CD4-positive, alpha-beta T cell (primary cell): ENCODE measurements around the gene SNX24. TPM values are rescaled to one million over a fixed set of nuclear protein-coding genes. Genes with fewer than 3 reads are reported as not detected.

Experiments
- ATAC-seq: fragments of 200-7000 bp; cut with Tn5 transposase; one replicate; pipeline ENCODE4 v1.10.0; 2022; ENCODE audit warnings: mild to moderate bottlenecking; ENCODE audit not compliant: poor library complexity
- CTCF ChIA-PET: fragments of 350-600 bp; sonication (Branson Sonifier 250); formaldehyde crosslinking; loops from one replicate; lab custom pipeline; 2021; ENCODE audit warnings: antibody characterized with exemption, inconsistent platforms; lab: Charles Lee
- POLR2A ChIA-PET: fragments of 350-600 bp; sonication (Branson Sonifier 250); formaldehyde crosslinking; loops from one replicate; lab custom pipeline; 2021; ENCODE audit warnings: antibody characterized with exemption, inconsistent platforms; lab: Charles Lee
- DNase-seq, 14 experiments: peaks; one replicate each; pipeline ENCODE4 v3.0.0-alpha.2; 2013 to 2020; ENCODE audit warnings: mixed read lengths in 2 of 14
- H3K27ac ChIP-seq, 2 donors: one replicate each; pipeline versions ENCODE4 v1.5.1 to v1.7.0; 2013; ENCODE audit warnings: low read length in 2 of 2, low read depth in 1 of 2, mild to moderate bottlenecking in 1 of 2
- H3K27me3 ChIP-seq, 2 experiments: 1 replicate in 1 of 2; 2 replicates in 1 of 2; pipeline versions ENCODE4 v1.6.1 to v1.7.0; 2013; ENCODE audit warnings: low read length in 2 of 2, control low read depth in 1 of 2, mild to moderate bottlenecking in 1 of 2, moderate library complexity in 1 of 2; ENCODE audit not compliant: insufficient read depth in 2 of 2, control insufficient read depth in 1 of 2
- H3K36me3 ChIP-seq: one replicate; pipeline ENCODE4 v1.6.1; 2013; ENCODE audit warnings: low read length, control low read depth; ENCODE audit not compliant: insufficient read depth
- H3K4me1 ChIP-seq: one replicate; pipeline ENCODE4 v1.6.1; 2013; ENCODE audit warnings: low read length, control low read depth; ENCODE audit not compliant: insufficient read depth
- H3K4me3 ChIP-seq: one replicate; pipeline ENCODE4 v1.5.1; 2013; ENCODE audit warnings: mild to moderate bottlenecking, low read length, moderate library complexity
- H3K9me3 ChIP-seq, 2 experiments: 1 replicate in 1 of 2; 2 replicates in 1 of 2; pipeline versions ENCODE4 v1.6.1 to v1.7.0; 2013; ENCODE audit warnings: low read length in 2 of 2, mild to moderate bottlenecking in 2 of 2, control low read depth in 1 of 2, moderate library complexity in 1 of 2; ENCODE audit not compliant: control insufficient read depth in 1 of 2, insufficient read depth in 1 of 2
- H3K27ac Mint-ChIP-seq: one replicate; pipeline ENCODE4 v1.8.0; 2020; ENCODE audit warnings: mixed read lengths
- H3K27me3 Mint-ChIP-seq: one replicate; pipeline ENCODE4 v1.8.0; 2021; ENCODE audit warnings: mixed read lengths
- H3K36me3 Mint-ChIP-seq: one replicate; pipeline ENCODE4 v1.8.0; 2021; ENCODE audit warnings: low read depth, mixed read lengths
- H3K4me1 Mint-ChIP-seq: one replicate; pipeline ENCODE4 v1.8.0; 2021; ENCODE audit warnings: low read depth, mixed read lengths
- H3K4me3 Mint-ChIP-seq: one replicate; pipeline ENCODE4 v1.8.0; 2020; ENCODE audit warnings: mild to moderate bottlenecking, mixed read lengths
- H3K9me3 Mint-ChIP-seq: one replicate; pipeline ENCODE4 v1.8.0; 2020; ENCODE audit warnings: mixed read lengths
- intact Hi-C, 2 experiments: fragments of 100-400 bp; cut with DNase I in 1 of 2; cut with micrococcal nuclease in 1 of 2; formaldehyde crosslinking; loops; one replicate each; pipeline versions ENCODE4 v1.15.1 to v1.9.0; 2023 to 2025; cut with DNase I, micrococcal nuclease
- total RNA-seq, 174 experiments: library from RNA in 2 of 174; stranded (reverse) in 2 of 174; gene quantifications; one replicate each; pipeline ENCODE4 v1.2.3 and lab custom pipeline; 2021 to 2026
- TF ChIP-seq, protein P1 (sequence below): fragments of 200-600 bp; IDR thresholded peaks from one replicate; pipeline ENCODE4 v1.8.0; 2022; ENCODE audit warnings: antibody characterized with exemption, mild to moderate bottlenecking

SNX24 gene
- total RNA-seq, 2 experiments from 2014 or later: 2.3 to 3.0 TPM

DNA sequence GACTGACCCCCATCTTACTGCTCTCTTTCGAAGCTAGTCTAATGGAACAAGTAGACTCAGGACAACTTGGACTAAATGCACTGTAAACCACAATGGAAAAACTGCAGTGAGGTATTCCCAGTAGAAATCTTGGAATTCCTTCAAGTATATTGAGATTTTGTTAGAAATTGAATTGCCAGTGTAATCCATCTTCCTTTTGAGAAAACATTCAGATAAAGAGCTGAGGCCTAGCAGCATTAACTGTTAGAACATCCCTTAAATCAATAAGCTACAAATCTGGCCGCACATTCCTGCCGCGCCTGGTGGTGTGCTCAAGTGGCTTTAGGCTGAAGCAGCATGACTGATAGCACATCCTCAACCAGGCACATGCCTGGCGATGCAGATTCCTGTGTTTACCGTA is 161.8 kb downstream of the SNX24 start:
- Histone ChIP-seq H3K36me3 (no peaks in the 10 kb centered on the region), H3K27ac (no peak overlapping the region), H3K27me3 (no peaks in the 10 kb centered on the region), H3K4me1 (no peaks in the 10 kb centered on the region), H3K9me3 (no peaks in the 10 kb centered on the region), H3K4me3 (no peak overlapping the region)
- no peaks in the 10 kb centered on the region for H3K9me3 Mint-ChIP-seq
- H3K4me3 Mint-ChIP-seq: no peak overlapping the region
- POLR2A ChIA-PET: no interaction called here
- H3K4me1 Mint-ChIP-seq: no peaks in the 10 kb centered on the region
- DNase-seq (no peak), ATAC-seq (no peak)
- intact Hi-C loops: no loop called here
- no peaks in the 10 kb centered on the region for H3K27me3 Mint-ChIP-seq
- TF ChIP-seq, protein P1, sequence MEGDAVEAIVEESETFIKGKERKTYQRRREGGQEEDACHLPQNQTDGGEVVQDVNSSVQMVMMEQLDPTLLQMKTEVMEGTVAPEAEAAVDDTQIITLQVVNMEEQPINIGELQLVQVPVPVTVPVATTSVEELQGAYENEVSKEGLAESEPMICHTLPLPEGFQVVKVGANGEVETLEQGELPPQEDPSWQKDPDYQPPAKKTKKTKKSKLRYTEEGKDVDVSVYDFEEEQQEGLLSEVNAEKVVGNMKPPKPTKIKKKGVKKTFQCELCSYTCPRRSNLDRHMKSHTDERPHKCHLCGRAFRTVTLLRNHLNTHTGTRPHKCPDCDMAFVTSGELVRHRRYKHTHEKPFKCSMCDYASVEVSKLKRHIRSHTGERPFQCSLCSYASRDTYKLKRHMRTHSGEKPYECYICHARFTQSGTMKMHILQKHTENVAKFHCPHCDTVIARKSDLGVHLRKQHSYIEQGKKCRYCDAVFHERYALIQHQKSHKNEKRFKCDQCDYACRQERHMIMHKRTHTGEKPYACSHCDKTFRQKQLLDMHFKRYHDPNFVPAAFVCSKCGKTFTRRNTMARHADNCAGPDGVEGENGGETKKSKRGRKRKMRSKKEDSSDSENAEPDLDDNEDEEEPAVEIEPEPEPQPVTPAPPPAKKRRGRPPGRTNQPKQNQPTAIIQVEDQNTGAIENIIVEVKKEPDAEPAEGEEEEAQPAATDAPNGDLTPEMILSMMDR: no peak
- no peak overlapping the region for H3K27ac Mint-ChIP-seq
- CTCF ChIA-PET: no interaction called here
- H3K36me3 Mint-ChIP-seq: no peaks in the 10 kb centered on the region

DNA sequence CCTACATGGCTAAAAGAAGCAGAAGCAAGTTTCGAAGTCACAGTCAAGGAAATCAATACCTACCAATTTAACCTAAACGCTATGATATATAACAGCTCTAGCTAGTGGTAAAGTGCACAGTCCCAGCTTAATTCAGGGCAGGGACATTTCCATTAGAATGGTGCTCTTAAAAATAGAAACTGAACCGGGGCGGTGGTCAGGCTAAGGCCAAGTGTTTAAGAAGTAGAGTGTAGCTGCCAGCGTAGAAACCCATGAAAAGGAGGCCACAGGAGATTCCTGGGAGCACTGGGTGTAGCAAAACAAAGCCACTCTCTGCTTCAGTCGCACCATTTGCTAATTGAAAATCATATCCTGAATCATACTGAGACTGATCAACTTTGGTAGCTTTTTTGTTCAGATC is 162.3 kb downstream of the SNX24 start:
- Histone ChIP-seq H3K4me3 (no peak overlapping the region), H3K27me3 (peaks cover 0 to under 1% of the 10 kb centered on the region in 2 experiments), H3K36me3 (no peaks in the 10 kb centered on the region), H3K4me1 (no peaks in the 10 kb centered on the region), H3K27ac (no peak overlapping the region), H3K9me3 (no peaks in the 10 kb centered on the region)
- POLR2A ChIA-PET: no interaction called here
- H3K4me3 Mint-ChIP-seq: no peak overlapping the region
- H3K4me1 Mint-ChIP-seq: no peaks in the 10 kb centered on the region
- no peaks in the 10 kb centered on the region for H3K27me3 Mint-ChIP-seq
- no peak overlapping the region for H3K27ac Mint-ChIP-seq
- TF ChIP-seq, protein P1: no peak
- CTCF ChIA-PET: no interaction called here
- ATAC-seq: no peak
- no peaks in the 10 kb centered on the region for H3K9me3 Mint-ChIP-seq
- intact Hi-C loops: no loop called here
- DNase-seq: no peak
- no peaks in the 10 kb centered on the region for H3K36me3 Mint-ChIP-seq

DNA sequence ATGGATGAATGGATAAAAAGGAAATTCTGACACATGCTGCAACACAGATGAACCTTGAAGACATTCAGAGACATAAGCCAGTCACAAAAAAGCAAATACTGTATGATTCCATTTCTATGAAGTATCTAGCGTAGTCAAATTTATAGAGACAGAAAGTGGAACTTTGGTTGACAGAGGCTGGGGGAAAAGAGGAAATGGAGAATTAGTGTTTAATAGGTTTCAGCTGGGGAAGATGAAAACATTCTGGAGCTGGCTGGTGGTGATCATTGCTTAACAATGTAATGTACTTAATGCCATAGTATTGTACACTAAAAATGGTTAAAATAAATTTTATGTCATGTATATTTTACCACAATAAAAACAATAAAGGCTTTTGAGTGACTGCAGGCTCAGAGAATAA is 166.9 kb downstream of the SNX24 start:
- H3K9me3 ChIP-seq: no peaks in the 10 kb centered on the region
- ATAC-seq (no peak), DNase-seq (no peak)
- H3K36me3 ChIP-seq: no peaks in the 10 kb centered on the region
- Mint-ChIP-seq H3K4me3 (no peak overlapping the region), H3K4me1 (no peaks in the 10 kb centered on the region), H3K27me3 (no peaks in the 10 kb centered on the region), H3K27ac (no peak overlapping the region), H3K9me3 (peaks cover 3% of the 10 kb centered on the region), H3K36me3 (no peaks in the 10 kb centered on the region)
- intact Hi-C loops: no loop called here
- no peak overlapping the region for H3K27ac ChIP-seq
- TF ChIP-seq, protein P1: no peak
- no peak overlapping the region for H3K4me3 ChIP-seq
- H3K27me3 ChIP-seq: peaks cover 0 to 2% of the 10 kb centered on the region in 2 experiments
- POLR2A ChIA-PET: no interaction called here
- H3K4me1 ChIP-seq: no peaks in the 10 kb centered on the region
- CTCF ChIA-PET: no interaction called here
